T-cell (primary cell): ENCODE results near the gene CLHC1. TPM values are rescaled to one million over a fixed set of nuclear protein-coding genes. Genes with fewer than 3 reads are reported as not detected.
A peak's percentile ranks its signal among the peaks of the same experiment; 100 is the strongest.
"Not testable (repeated sequence)": the region's sequence is repeated elsewhere in the genome, so short reads cannot be mapped to it uniquely, and the experiment has no call there.

Source experiments
- ATAC-seq, 4 experiments: fragments of 200-7000 bp in 3 of 4; fragments of 150-1000 bp in 1 of 4; cut with Tn5 transposase; replicated peaks in 1 of 4; 1 replicate in 3 of 4; 2 replicates in 1 of 4; pipeline ENCODE4 v1.10.0; 2021; ENCODE audit warnings: moderate library complexity in 3 of 4, mild to moderate bottlenecking in 2 of 4, moderate number of reproducible peaks in 1 of 4
- CTCF ChIA-PET, 2 donors: fragments of 300-600 bp; sonication (Branson Sonifier 250); formaldehyde crosslinking; loops; one replicate each; lab custom pipeline; 2022; ENCODE audit warnings: antibody characterized with exemption in 2 of 2; lab: Charles Lee
- POLR2A ChIA-PET, 2 donors: fragments of 300-600 bp; sonication (Branson Sonifier 250); formaldehyde crosslinking; loops; one replicate each; lab custom pipeline; 2022; ENCODE audit warnings: antibody characterized with exemption in 2 of 2; lab: Charles Lee
- DNase-seq, 35 experiments: peaks; one replicate each; pipeline versions ENCODE4 v3.0.0 to v3.0.0-alpha.2; 2013 to 2023
- H3K27ac ChIP-seq: one replicate; pipeline ENCODE4 v1.5.1; 2013; ENCODE audit warnings: low read length
- H3K27me3 ChIP-seq, 2 experiments: replicated peaks in 1 of 2; 1 replicate in 1 of 2; 2 replicates in 1 of 2; pipeline versions ENCODE4 v1.6.1 to v1.7.0; 2013; ENCODE audit warnings: low read length in 1 of 2, mixed read lengths in 1 of 2; ENCODE audit not compliant: control insufficient read depth in 2 of 2, insufficient read depth in 2 of 2; ENCODE audit errors: extremely low read depth in 1 of 2
- H3K36me3 ChIP-seq, 2 donors: 1 replicate in 1 of 2; 2 replicates in 1 of 2; pipeline versions ENCODE4 v1.6.1 to v1.7.0; 2013; ENCODE audit warnings: low read length in 1 of 2; ENCODE audit not compliant: control insufficient read depth in 2 of 2, insufficient read depth in 1 of 2; ENCODE audit errors: extremely low read depth in 1 of 2
- H3K4me1 ChIP-seq, 2 experiments: 1 replicate in 1 of 2; 2 replicates in 1 of 2; pipeline versions ENCODE4 v1.6.1 to v1.7.0; 2013; ENCODE audit warnings: low read length in 2 of 2, mixed read lengths in 1 of 2; ENCODE audit not compliant: insufficient read depth in 2 of 2, control insufficient read depth in 1 of 2; ENCODE audit errors: extremely low read depth in 1 of 2
- H3K4me3 ChIP-seq, 2 donors: 1 replicate in 1 of 2; 2 replicates in 1 of 2; pipeline versions ENCODE4 v1.5.1 to v1.7.0; 2013; ENCODE audit warnings: mild to moderate bottlenecking in 2 of 2, low read length in 1 of 2, moderate library complexity in 1 of 2; ENCODE audit not compliant: control insufficient read depth in 1 of 2; ENCODE audit errors: extremely low read depth in 1 of 2
- H3K9me3 ChIP-seq: 2 replicates; pipeline ENCODE4 v1.7.0; 2013
- H3K27ac Mint-ChIP-seq, 2 donors: one replicate each; pipeline ENCODE4 v1.8.0; 2020 to 2021; ENCODE audit warnings: mild to moderate bottlenecking in 2 of 2, mixed read lengths in 2 of 2
- H3K27me3 Mint-ChIP-seq, 2 donors: one replicate each; pipeline ENCODE4 v1.8.0; 2021 to 2022; ENCODE audit warnings: mixed read lengths in 2 of 2
- H3K36me3 Mint-ChIP-seq: one replicate; pipeline ENCODE4 v1.8.0; 2021; ENCODE audit warnings: mixed read lengths
- H3K4me1 Mint-ChIP-seq, 3 donors: one replicate each; pipeline ENCODE4 v1.8.0; 2020 to 2022; ENCODE audit warnings: mixed read lengths in 3 of 3, mild to moderate bottlenecking in 1 of 3
- H3K4me3 Mint-ChIP-seq, 3 donors: one replicate each; pipeline ENCODE4 v1.8.0; 2020 to 2022; ENCODE audit warnings: mild to moderate bottlenecking in 3 of 3, mixed read lengths in 3 of 3, moderate library complexity in 3 of 3
- H3K9me3 Mint-ChIP-seq, 3 donors: one replicate each; pipeline ENCODE4 v1.8.0; 2020 to 2022; ENCODE audit warnings: mixed read lengths in 3 of 3
- WGBS: methylation state at CpG from one replicate; pipeline ENCODE4 v1.1.5; 2013; ENCODE audit warnings: missing lambda C conversion rate; ENCODE audit not compliant: insufficient coverage; 5-methylcytosine and 5-hydroxymethylcytosine counted together
- total RNA-seq, 35 experiments: library from RNA in 6 of 35; stranded (reverse) in 6 of 35; fragments of 120-200 nt in 1 of 35; gene quantifications; one replicate each; pipeline versions ENCODE4 v1.2.1 to v1.2.4 and lab custom pipeline; 2013 to 2026

The CLHC1 gene
- total RNA-seq, 5 donors from 2014 or later (not counting 1 experiment from before 2014, with no cell fraction given) = 5.7 to 14.3 (median 9.2) TPM

DNA sequence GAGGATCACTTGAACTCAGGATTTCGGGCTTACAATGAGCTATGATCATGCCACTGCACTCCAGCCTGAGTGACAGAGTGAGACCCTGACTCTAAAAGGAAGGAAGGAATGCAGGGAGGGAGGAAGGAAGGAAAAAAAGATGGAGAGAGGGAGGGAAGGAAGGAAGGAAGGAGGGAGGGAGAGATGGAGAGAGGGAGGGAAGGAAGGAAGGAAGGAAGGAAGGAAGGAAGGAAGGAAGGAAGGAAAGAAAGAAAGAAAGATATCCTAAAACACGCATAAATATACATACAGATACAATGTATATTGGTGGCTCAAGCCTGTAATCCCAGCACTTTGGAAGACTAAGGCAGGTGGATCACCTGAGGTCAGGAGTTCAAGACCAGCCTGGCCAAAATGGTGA is 42.3 kb upstream of the CLHC1 start:
- H3K9me3 ChIP-seq, H3K27me3 ChIP-seq, ATAC-seq, H3K27ac Mint-ChIP-seq, H3K4me3 Mint-ChIP-seq, DNase-seq, H3K36me3 ChIP-seq, H3K27ac ChIP-seq, H3K36me3 Mint-ChIP-seq, H3K9me3 Mint-ChIP-seq, H3K27me3 Mint-ChIP-seq, H3K4me3 ChIP-seq: not testable (repeated sequence)
- H3K4me1 Mint-ChIP-seq = peaks cover 11 to 14% (median 13%) of the 10 kb centered on the region in 3 donors
- POLR2A ChIA-PET = interaction anchor here in 1 of 2 donors (0.6 to 0.7 kb wide), 2 partner anchors 109 to 239 kb away, joined by 3 to 6 read pairs; no protein-coding TSS in a partner anchor
- 100% methylated on average over 1 of the region's 2 CpGs for WGBS
- CTCF ChIA-PET = interaction anchor here in 1 of 2 donors (0.8 kb wide), 1 partner anchor 401 kb away, joined by 3 read pairs; no protein-coding TSS in a partner anchor
- H3K4me1 ChIP-seq = peaks cover 3 to 11% of the 10 kb centered on the region in 2 experiments

GRCh38 chr2:55269645-55269990 is 37.5 kb upstream of the CLHC1 start:
- H3K27me3 Mint-ChIP-seq = peaks cover 0 to 9% of the 10 kb centered on the region in 2 donors
- peak overlapping the region; percentile 80 for H3K27ac ChIP-seq
- H3K36me3 ChIP-seq = peaks cover 0 to 5% of the 10 kb centered on the region in 2 donors
- ChIA-PET POLR2A (interaction anchor here in 1 of 2 donors (0.5 to 1.1 kb wide), 4 partner anchors 37 to 354 kb away, joined by 3 to 7 read pairs (median 5); partner anchors contain the start of genes CLHC1 and RPS27A), CTCF (interaction anchor here in 1 of 2 donors (0.7 kb wide), 2 partner anchors 37 to 49 kb away, joined by 3 read pairs; partner anchors contain the start of genes CLHC1 and RPS27A)
- DNase-seq (peak in 2 of 35 experiments; percentile 10 to 37), ATAC-seq (peak in 1 of 4 experiments; percentile 16)
- H3K27ac Mint-ChIP-seq = peak overlapping the region; percentile 96 to 98
- H3K9me3 Mint-ChIP-seq = no peaks in the 10 kb centered on the region
- peaks cover 3 to 16% of the 10 kb centered on the region in 2 experiments for H3K4me1 ChIP-seq
- peak overlapping the region; percentile 59 to 97 for H3K4me3 ChIP-seq
- H3K36me3 Mint-ChIP-seq = peaks cover 5% of the 10 kb centered on the region
- peaks cover 0 to 2% of the 10 kb centered on the region in 2 experiments for H3K27me3 ChIP-seq
- peak overlapping the region; percentile 87 to 95 (median 94) for H3K4me3 Mint-ChIP-seq
- 9% methylated on average over 4 of the region's 7 CpGs for WGBS
- no peaks in the 10 kb centered on the region for H3K9me3 ChIP-seq
- peaks cover 22 to 30% (median 25%) of the 10 kb centered on the region in 3 donors for H3K4me1 Mint-ChIP-seq

GRCh38 chr2:55268907-55269644 is 37.0 kb upstream of the CLHC1 start, which contains the start of gene MTIF2:
Gene MTIF2, minus strand, starts transcription at chr2:55269231. Its CDS starts 5,373 bp downstream, at chr2:55263858.
- ATAC-seq = peak; percentile 82 to 93 (median 92)
- Mint-ChIP-seq H3K27ac (peak within 1 kb of the TSS; percentile 96 to 98), H3K27me3 (peaks cover 0 to 6% of the 10 kb centered on the region in 2 donors), H3K9me3 (no peaks in the 10 kb centered on the region), H3K4me3 (peak within 1 kb of the TSS; percentile 87 to 95 (median 94)), H3K4me1 (peaks cover 22 to 30% (median 25%) of the 10 kb centered on the region in 3 donors), H3K36me3 (peaks cover 10% of the 10 kb centered on the region)
- 0% methylated on average over 42 of the region's 43 CpGs for WGBS
- Histone ChIP-seq H3K4me3 (peak within 1 kb of the TSS; percentile 59 to 97), H3K9me3 (no peaks in the 10 kb centered on the region), H3K27me3 (no peaks in the 10 kb centered on the region), H3K27ac (peak within 1 kb of the TSS; percentile 80), H3K4me1 (peaks cover 3 to 16% of the 10 kb centered on the region in 2 experiments), H3K36me3 (peaks cover 0 to 10% of the 10 kb centered on the region in 2 donors)
- peak; percentile 64 to 90 (median 79) for DNase-seq
- ChIA-PET POLR2A (interaction anchor here in 1 of 2 donors (0.5 to 1.1 kb wide), 4 partner anchors 37 to 355 kb away, joined by 3 to 7 read pairs (median 5); partner anchors contain the start of genes CLHC1 and RPS27A), CTCF (interaction anchor here in 1 of 2 donors (0.7 kb wide), 1 partner anchor 49 kb away, joined by 3 read pairs; no protein-coding TSS in a partner anchor)

- Histone ChIP-seq H3K36me3 (peaks cover 0 to 13% of the 10 kb centered on the region in 2 donors), H3K27me3 (no peaks in the 10 kb centered on the region), H3K4me3 (peak overlapping the region; percentile 59 to 97), H3K9me3 (no peaks in the 10 kb centered on the region), H3K27ac (peak overlapping the region; percentile 80), H3K4me1 (peaks cover 3 to 16% of the 10 kb centered on the region in 2 experiments)
- 16% methylated on average over 11 of the region's 13 CpGs for WGBS
- CTCF ChIA-PET = no interaction called here
- Mint-ChIP-seq H3K36me3 (peaks cover 16% of the 10 kb centered on the region), H3K9me3 (no peaks in the 10 kb centered on the region), H3K27me3 (peaks cover 0 to 4% of the 10 kb centered on the region in 2 donors), H3K27ac (peak overlapping the region; percentile 96 to 98), H3K4me3 (peak overlapping the region; percentile 87 to 95 (median 94)), H3K4me1 (peaks cover 22 to 30% (median 25%) of the 10 kb centered on the region in 3 donors)
- POLR2A ChIA-PET = interaction anchor here in 1 of 2 donors (0.6 kb wide), 1 partner anchor 13 kb away, joined by 3 read pairs; no protein-coding TSS in a partner anchor
- DNase-seq (peak in 1 of 35 experiments; percentile 2), ATAC-seq (peak in 2 of 4 experiments; percentile 2 to 3)
Measured at GRCh38 chr2:55268288-55268906, 36.3 kb upstream of the CLHC1 start.

GRCh38 chr2:55259586-55259985 is 27.5 kb upstream of the CLHC1 start:
- H3K27me3 ChIP-seq, H3K4me1 ChIP-seq, H3K4me3 Mint-ChIP-seq, H3K4me3 ChIP-seq, DNase-seq, H3K27ac ChIP-seq, H3K4me1 Mint-ChIP-seq, ATAC-seq, H3K9me3 Mint-ChIP-seq, H3K27me3 Mint-ChIP-seq, CTCF ChIA-PET, H3K27ac Mint-ChIP-seq, H3K9me3 ChIP-seq: not testable (repeated sequence)
- WGBS = no CpG with 5 or more reads among the region's 3 CpGs
- POLR2A ChIA-PET = interaction anchor here (0.6 to 0.7 kb wide), 4 partner anchors 39 to 1363 kb away, joined by 3 to 9 read pairs (median 4); no protein-coding TSS in a partner anchor
- H3K36me3 Mint-ChIP-seq = peaks cover 20% of the 10 kb centered on the region
- H3K36me3 ChIP-seq = peaks cover 3 to 42% of the 10 kb centered on the region in 2 donors
